Activated CD8-positive, alpha-beta T cell treated with anti-CD3 and anti-CD28 coated beads for 36 hours (primary cell): ENCODE measurements around the gene KIF27. TPM values are rescaled to one million over a fixed set of nuclear protein-coding genes. Genes with fewer than 3 reads are reported as not detected.
A peak's percentile ranks its signal among the peaks of the same experiment; 100 is the strongest.

Source experiments
- ATAC-seq: fragments of 200-7000 bp; cut with Tn5 transposase; one replicate; pipeline ENCODE4 v1.10.0; 2021; ENCODE audit warnings: mild to moderate bottlenecking, moderate library complexity
- CTCF ChIA-PET: fragments of 350-600 bp; sonication (Branson Sonifier 250); formaldehyde crosslinking; loops from one replicate; lab custom pipeline; 2021; ENCODE audit warnings: antibody characterized with exemption; lab: Charles Lee
- POLR2A ChIA-PET: fragments of 350-600 bp; sonication (Branson Sonifier 250); formaldehyde crosslinking; loops from one replicate; lab custom pipeline; 2021; ENCODE audit warnings: antibody characterized with exemption; lab: Charles Lee
- DNase-seq: peaks from one replicate; pipeline ENCODE4 v3.0.0-alpha.2; 2020
- H3K27ac Mint-ChIP-seq: one replicate; pipeline ENCODE4 v1.8.0; 2021; ENCODE audit warnings: mild to moderate bottlenecking, mixed read lengths
- H3K27me3 Mint-ChIP-seq: one replicate; pipeline ENCODE4 v1.8.0; 2021; ENCODE audit warnings: mixed read lengths
- H3K36me3 Mint-ChIP-seq: one replicate; pipeline ENCODE4 v1.8.0; 2021; ENCODE audit warnings: low read depth, mixed read lengths
- H3K4me1 Mint-ChIP-seq: one replicate; pipeline ENCODE4 v1.8.0; 2021; ENCODE audit warnings: low read depth, mixed read lengths
- H3K4me3 Mint-ChIP-seq: one replicate; pipeline ENCODE4 v1.8.0; 2021; ENCODE audit warnings: mild to moderate bottlenecking, moderate library complexity, mixed read lengths
- H3K9me3 Mint-ChIP-seq: one replicate; pipeline ENCODE4 v1.8.0; 2021; ENCODE audit warnings: mixed read lengths
- intact Hi-C: fragments of 100-400 bp; cut with micrococcal nuclease; formaldehyde crosslinking; loops from one replicate; pipeline ENCODE4 v1.10.0; 2022
- total RNA-seq, 2 experiments: library from RNA; stranded (reverse); gene quantifications; one replicate each; pipeline ENCODE4 v1.2.3, GENCODE V29; 2021
- TF ChIP-seq, protein P1 (sequence below): fragments of 200-600 bp; IDR thresholded peaks from one replicate; pipeline ENCODE4 v1.8.0; 2022; ENCODE audit warnings: antibody characterized with exemption, mild to moderate bottlenecking

Gene KIF27, protein sequence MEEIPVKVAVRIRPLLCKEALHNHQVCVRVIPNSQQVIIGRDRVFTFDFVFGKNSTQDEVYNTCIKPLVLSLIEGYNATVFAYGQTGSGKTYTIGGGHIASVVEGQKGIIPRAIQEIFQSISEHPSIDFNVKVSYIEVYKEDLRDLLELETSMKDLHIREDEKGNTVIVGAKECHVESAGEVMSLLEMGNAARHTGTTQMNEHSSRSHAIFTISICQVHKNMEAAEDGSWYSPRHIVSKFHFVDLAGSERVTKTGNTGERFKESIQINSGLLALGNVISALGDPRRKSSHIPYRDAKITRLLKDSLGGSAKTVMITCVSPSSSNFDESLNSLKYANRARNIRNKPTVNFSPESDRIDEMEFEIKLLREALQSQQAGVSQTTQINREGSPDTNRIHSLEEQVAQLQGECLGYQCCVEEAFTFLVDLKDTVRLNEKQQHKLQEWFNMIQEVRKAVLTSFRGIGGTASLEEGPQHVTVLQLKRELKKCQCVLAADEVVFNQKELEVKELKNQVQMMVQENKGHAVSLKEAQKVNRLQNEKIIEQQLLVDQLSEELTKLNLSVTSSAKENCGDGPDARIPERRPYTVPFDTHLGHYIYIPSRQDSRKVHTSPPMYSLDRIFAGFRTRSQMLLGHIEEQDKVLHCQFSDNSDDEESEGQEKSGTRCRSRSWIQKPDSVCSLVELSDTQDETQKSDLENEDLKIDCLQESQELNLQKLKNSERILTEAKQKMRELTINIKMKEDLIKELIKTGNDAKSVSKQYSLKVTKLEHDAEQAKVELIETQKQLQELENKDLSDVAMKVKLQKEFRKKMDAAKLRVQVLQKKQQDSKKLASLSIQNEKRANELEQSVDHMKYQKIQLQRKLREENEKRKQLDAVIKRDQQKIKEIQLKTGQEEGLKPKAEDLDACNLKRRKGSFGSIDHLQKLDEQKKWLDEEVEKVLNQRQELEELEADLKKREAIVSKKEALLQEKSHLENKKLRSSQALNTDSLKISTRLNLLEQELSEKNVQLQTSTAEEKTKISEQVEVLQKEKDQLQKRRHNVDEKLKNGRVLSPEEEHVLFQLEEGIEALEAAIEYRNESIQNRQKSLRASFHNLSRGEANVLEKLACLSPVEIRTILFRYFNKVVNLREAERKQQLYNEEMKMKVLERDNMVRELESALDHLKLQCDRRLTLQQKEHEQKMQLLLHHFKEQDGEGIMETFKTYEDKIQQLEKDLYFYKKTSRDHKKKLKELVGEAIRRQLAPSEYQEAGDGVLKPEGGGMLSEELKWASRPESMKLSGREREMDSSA (N-terminal part only)
- 1 to 10 TPM; 2.6 to 3.4 TPM for total RNA-seq

DNA sequence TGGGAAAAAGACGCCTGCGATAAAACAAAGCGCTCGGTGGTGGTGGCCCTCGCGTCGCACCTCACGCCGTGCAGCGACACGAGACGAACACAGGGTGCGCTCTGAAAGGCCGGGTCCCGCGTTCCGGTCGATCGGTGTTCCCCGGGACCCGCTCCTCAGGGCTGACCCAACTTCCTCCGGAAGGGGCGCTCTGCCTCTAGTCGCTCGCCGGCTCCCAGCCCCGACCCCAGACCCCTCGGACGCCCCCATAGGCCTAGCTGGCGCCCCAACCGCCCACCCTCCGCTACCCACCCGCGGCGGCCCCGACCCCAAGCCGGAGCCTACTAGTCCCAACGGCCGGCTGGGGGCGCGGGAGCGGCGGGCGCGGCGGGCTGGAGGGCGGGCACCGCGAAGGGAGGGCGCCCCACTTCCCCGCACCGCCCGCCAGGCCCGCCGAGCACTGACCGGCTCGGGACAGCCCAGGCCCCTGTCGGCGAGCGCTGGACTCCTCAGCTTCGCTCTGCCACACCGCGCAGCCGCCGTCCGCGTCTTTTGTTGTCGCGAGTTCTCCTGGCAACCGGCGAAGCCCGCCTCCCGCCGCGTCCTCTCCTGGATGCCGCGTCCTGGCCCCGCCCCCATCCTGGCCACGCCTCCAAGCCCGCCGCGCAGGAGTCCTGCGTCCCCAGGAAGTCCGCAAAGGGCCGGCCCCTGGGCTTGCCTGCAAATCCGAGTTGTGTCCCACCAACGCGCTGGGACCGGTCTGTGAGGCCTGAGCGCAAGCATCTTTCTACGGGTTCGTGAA, at the start of gene KIF27:
Gene KIF27 (minus strand): TSS at position 506 of the 781 bp plus-strand sequence. CDS start 5,841 bp downstream, outside the sequence.
- Mint-ChIP-seq H3K36me3 (no peaks in the 10 kb centered on the region), H3K27ac (peak within 1 kb of the TSS; percentile 90), H3K27me3 (no peaks in the 10 kb centered on the region), H3K4me3 (peak within 1 kb of the TSS; percentile 83), H3K9me3 (no peaks in the 10 kb centered on the region), H3K4me1 (peaks cover 17% of the 10 kb centered on the region)
- TF ChIP-seq, protein P1, sequence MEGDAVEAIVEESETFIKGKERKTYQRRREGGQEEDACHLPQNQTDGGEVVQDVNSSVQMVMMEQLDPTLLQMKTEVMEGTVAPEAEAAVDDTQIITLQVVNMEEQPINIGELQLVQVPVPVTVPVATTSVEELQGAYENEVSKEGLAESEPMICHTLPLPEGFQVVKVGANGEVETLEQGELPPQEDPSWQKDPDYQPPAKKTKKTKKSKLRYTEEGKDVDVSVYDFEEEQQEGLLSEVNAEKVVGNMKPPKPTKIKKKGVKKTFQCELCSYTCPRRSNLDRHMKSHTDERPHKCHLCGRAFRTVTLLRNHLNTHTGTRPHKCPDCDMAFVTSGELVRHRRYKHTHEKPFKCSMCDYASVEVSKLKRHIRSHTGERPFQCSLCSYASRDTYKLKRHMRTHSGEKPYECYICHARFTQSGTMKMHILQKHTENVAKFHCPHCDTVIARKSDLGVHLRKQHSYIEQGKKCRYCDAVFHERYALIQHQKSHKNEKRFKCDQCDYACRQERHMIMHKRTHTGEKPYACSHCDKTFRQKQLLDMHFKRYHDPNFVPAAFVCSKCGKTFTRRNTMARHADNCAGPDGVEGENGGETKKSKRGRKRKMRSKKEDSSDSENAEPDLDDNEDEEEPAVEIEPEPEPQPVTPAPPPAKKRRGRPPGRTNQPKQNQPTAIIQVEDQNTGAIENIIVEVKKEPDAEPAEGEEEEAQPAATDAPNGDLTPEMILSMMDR = peak; percentile 55
- ChIA-PET CTCF (interaction anchor here (0.8 to 2.6 kb wide), 14 partner anchors 9 to 364 kb away, joined by 3 to 6 read pairs (median 3); partner anchors contain the start of genes HNRNPK and RMI1), POLR2A (interaction anchor here (0.6 to 2.0 kb wide), 12 partner anchors 9 to 373 kb away, joined by 3 to 14 read pairs (median 4); partner anchors contain the start of genes HNRNPK, IDNK, RMI1 and UBQLN1)
- intact Hi-C loops = loop anchor here (5.0 to 10.0 kb wide), 2 partner anchors 61 to 216 kb away; partner anchors contain the start of genes HNRNPK, RMI1 and UBQLN1
- peak; percentile 99 for DNase-seq
- peak; percentile 94 for ATAC-seq

DNA sequence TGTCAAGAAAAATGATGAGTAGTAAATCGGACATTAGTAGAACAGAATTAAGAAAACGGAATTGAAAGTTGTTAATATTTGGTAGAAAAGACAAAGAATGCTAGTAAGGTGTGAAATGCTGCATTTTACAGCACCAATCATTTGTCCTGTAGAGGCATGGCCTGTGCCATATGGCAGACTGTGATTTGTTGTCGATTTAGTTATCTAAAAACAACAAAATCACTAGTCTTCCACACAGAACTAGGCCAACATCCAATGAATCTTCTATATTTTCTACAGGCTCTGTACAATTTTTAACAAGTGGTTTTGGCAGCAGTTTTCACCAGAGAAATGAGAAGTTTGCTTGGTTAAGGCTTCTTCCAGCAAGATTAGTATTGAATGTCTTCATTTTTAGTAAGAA, 48.4 kb upstream of the KIF27 start:
- DNase-seq (no peak), ATAC-seq (no peak)
- H3K4me1 Mint-ChIP-seq = peaks cover 48% of the 10 kb centered on the region
- no peaks in the 10 kb centered on the region for H3K9me3 Mint-ChIP-seq
- CTCF ChIA-PET = interaction anchor here (1.5 kb wide), 1 partner anchor 11 kb away, joined by 3 read pairs; the partner anchor contains the start of genes HNRNPK and RMI1
- H3K27ac Mint-ChIP-seq = no peak overlapping the region
- intact Hi-C loops = no loop called here
- H3K4me3 Mint-ChIP-seq = no peak overlapping the region
- POLR2A ChIA-PET = interaction anchor here (1.9 to 4.8 kb wide), 3 partner anchors 9 to 13 kb away, joined by 6 to 71 read pairs (median 30); partner anchors contain the start of genes HNRNPK and RMI1
- peaks cover 71% of the 10 kb centered on the region for H3K36me3 Mint-ChIP-seq
- TF ChIP-seq, protein P1 = no peak
- no peaks in the 10 kb centered on the region for H3K27me3 Mint-ChIP-seq

DNA sequence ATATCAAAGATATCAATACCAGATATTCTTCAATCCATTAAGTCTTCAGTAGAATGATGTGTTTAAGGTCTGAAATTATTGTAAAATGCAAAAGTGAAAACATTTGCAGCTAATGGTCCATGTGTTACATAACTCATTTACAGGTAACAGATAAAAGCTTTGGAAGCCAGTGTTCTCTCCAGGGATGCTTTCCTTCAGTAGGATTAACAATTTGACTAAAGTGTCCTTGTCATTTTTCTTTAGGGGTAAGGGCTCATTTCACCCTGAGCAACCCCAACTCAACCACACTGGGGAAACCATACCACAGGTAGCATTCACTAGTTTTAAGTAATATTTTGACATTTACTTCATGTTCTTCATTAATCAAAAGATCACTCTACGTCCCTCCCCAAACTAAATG, 45.8 kb upstream of the KIF27 start:
- Mint-ChIP-seq H3K9me3 (no peaks in the 10 kb centered on the region), H3K36me3 (peaks cover 50% of the 10 kb centered on the region)
- POLR2A ChIA-PET = interaction anchor here (0.7 to 12.0 kb wide), 7 partner anchors 9 to 329 kb away, joined by 3 to 224 read pairs (median 7); partner anchors contain the start of genes HNRNPK and RMI1

More for the DNA sequence above, 45.8 kb upstream of the KIF27 start:
- ATAC-seq = no peak
- CTCF ChIA-PET = interaction anchor here (1.0 kb wide), 2 partner anchors 9 kb away, joined by 3 read pairs; no protein-coding TSS in a partner anchor
- intact Hi-C loops = no loop called here
- Mint-ChIP-seq H3K4me3 (no peak overlapping the region), H3K27ac (peak overlapping the region; percentile 44), H3K27me3 (no peaks in the 10 kb centered on the region), H3K4me1 (peaks cover 31% of the 10 kb centered on the region)
- no peak for DNase-seq
- TF ChIP-seq, protein P1 = no peak
